Measurements from ENCODE around the gene JPH2.
"Not testable (repeated sequence)": the region's sequence is repeated elsewhere in the genome, so short reads cannot be mapped to it uniquely, and the experiment has no call there.

Gene JPH2

GRCh38 chr20:44187054-44187771, at the start of gene JPH2:
JPH2 (minus strand) TSS chr20:44187188; CDS start chr20:44186705, 483 bp downstream.
- no peak for DNase-seq

- no peak for DNase-seq
Measured at GRCh38 chr20:44235702-44236101, 48.7 kb upstream of the JPH2 start.

- DNase-seq, result no peak
Measured at GRCh38 chr20:44234566-44235317, 47.8 kb upstream of the JPH2 start.

- DNase-seq, result no peak
Measured at GRCh38 chr20:44233436-44234016, 46.5 kb upstream of the JPH2 start.

GRCh38 chr20:44232469-44232856, 45.5 kb upstream of the JPH2 start:
- DNase-seq, result not testable (repeated sequence)

- DNase-seq, result no peak
Measured at GRCh38 chr20:44231713-44232468, 44.9 kb upstream of the JPH2 start.

- no peak for DNase-seq
Measured at GRCh38 chr20:44231193-44231592, 44.2 kb upstream of the JPH2 start.

GRCh38 chr20:44228465-44229258, 41.7 kb upstream of the JPH2 start:
- no peak for DNase-seq

- no peak for DNase-seq
Measured at GRCh38 chr20:44224637-44225036, 37.6 kb upstream of the JPH2 start.

- DNase-seq, result no peak
Measured at GRCh38 chr20:44223721-44224120, 36.7 kb upstream of the JPH2 start.

- DNase-seq, result no peak
Measured at GRCh38 chr20:44222633-44223368, 35.8 kb upstream of the JPH2 start.

GRCh38 chr20:44222027-44222426, 35.0 kb upstream of the JPH2 start:
- DNase-seq, result no peak

- DNase-seq, result no peak
Measured at GRCh38 chr20:44221368-44221954, 34.5 kb upstream of the JPH2 start.

- DNase-seq, result no peak
Measured at GRCh38 chr20:44219791-44220190, 32.8 kb upstream of the JPH2 start.

- DNase-seq, result no peak
Measured at GRCh38 chr20:44219170-44219730, 32.3 kb upstream of the JPH2 start.

- DNase-seq, result no peak
Measured at GRCh38 chr20:44218446-44218845, 31.5 kb upstream of the JPH2 start.

GRCh38 chr20:44217342-44218092, 30.5 kb upstream of the JPH2 start:
- DNase-seq, result no peak

GRCh38 chr20:44215125-44215524, 28.1 kb upstream of the JPH2 start:
- peak in 1 of 2 experiments; percentile 15 for DNase-seq

- DNase-seq, result no peak
Measured at GRCh38 chr20:44212792-44213191, 25.8 kb upstream of the JPH2 start.
